NOMO-1 (cell line): Measurements from ENCODE around the gene MS4A15.
"Not testable (repeated sequence)": the region's sequence is repeated elsewhere in the genome, so short reads cannot be mapped to it uniquely, and the experiment has no call there.

Experiments used
- DNase-seq, 2 experiments: peaks; one replicate each; lab custom pipeline; 2025; ENCODE audit not compliant: unreplicated experiment in 2 of 2; lab: John Stamatoyannopoulos, UW

The MS4A15 gene

GRCh38 chr11:60756307-60757032 lies at the start of gene MS4A15:
TSS of gene MS4A15 (plus strand) at chr11:60756867. CDS start at chr11:60763734, 6,867 bp downstream.
- DNase-seq: peak in 1 of 2 experiments; percentile 6

GRCh38 chr11:60706931-60707330 lies 49.7 kb upstream of the MS4A15 start:
- DNase-seq: no peak

GRCh38 chr11:60710482-60710881 lies 46.2 kb upstream of the MS4A15 start:
- no peak for DNase-seq

- DNase-seq: no peak
Observed at GRCh38 chr11:60711276-60711675, 45.4 kb upstream of the MS4A15 start.

GRCh38 chr11:60713423-60713822 lies 43.2 kb upstream of the MS4A15 start:
- not testable (repeated sequence) for DNase-seq

- no peak for DNase-seq
Observed at GRCh38 chr11:60717956-60718355, 38.7 kb upstream of the MS4A15 start.

GRCh38 chr11:60718524-60719316 lies 37.9 kb upstream of the MS4A15 start:
- DNase-seq: no peak

GRCh38 chr11:60719391-60719790 lies 37.3 kb upstream of the MS4A15 start:
- DNase-seq: no peak

GRCh38 chr11:60720460-60720859 lies 36.2 kb upstream of the MS4A15 start:
- no peak for DNase-seq

- DNase-seq: no peak
Observed at GRCh38 chr11:60724420-60724819, 32.2 kb upstream of the MS4A15 start, which contains the start of gene MS4A18. TSS of gene MS4A18 (plus strand) at chr11:60724720.

- DNase-seq: no peak
Observed at GRCh38 chr11:60725592-60725991, 31.1 kb upstream of the MS4A15 start.

- DNase-seq: no peak
Observed at GRCh38 chr11:60731586-60731985, 25.1 kb upstream of the MS4A15 start.

GRCh38 chr11:60734279-60734678 lies 22.4 kb upstream of the MS4A15 start:
- DNase-seq: no peak

GRCh38 chr11:60739114-60739513 lies 17.6 kb upstream of the MS4A15 start:
- DNase-seq: no peak

GRCh38 chr11:60740573-60740972 lies 16.1 kb upstream of the MS4A15 start:
- no peak for DNase-seq

GRCh38 chr11:60741421-60741820 lies 15.2 kb upstream of the MS4A15 start:
- DNase-seq: no peak

GRCh38 chr11:60743058-60743457 lies 13.6 kb upstream of the MS4A15 start:
- no peak for DNase-seq

GRCh38 chr11:60744114-60744513 lies 12.6 kb upstream of the MS4A15 start:
- no peak for DNase-seq

- no peak for DNase-seq
Observed at GRCh38 chr11:60747359-60747873, 9.3 kb upstream of the MS4A15 start.

- no peak for DNase-seq
Observed at GRCh38 chr11:60748225-60748624, 8.4 kb upstream of the MS4A15 start.

- DNase-seq: no peak
Observed at GRCh38 chr11:60748821-60749220, 7.8 kb upstream of the MS4A15 start.

GRCh38 chr11:60750911-60751310 lies 5.8 kb upstream of the MS4A15 start:
- DNase-seq: no peak
